H9 (cell line): ENCODE measurements around the gene TRUB1. TPM values are rescaled to one million over a fixed set of nuclear protein-coding genes. Genes with fewer than 3 reads are reported as not detected.

Experiments used
- DNase-seq: peaks from one replicate; pipeline ENCODE4 v3.0.0-alpha.2; 2017
- H2AFZ ChIP-seq: one replicate; pipeline ENCODE4 v1.6.1; 2013; ENCODE audit warnings: mild to moderate bottlenecking, low read length, control low read depth, moderate library complexity
- H2AK5ac ChIP-seq: 2 replicates; pipeline ENCODE4 v1.6.1; 2013; ENCODE audit warnings: low read length, control low read depth, mixed read lengths; ENCODE audit not compliant: insufficient read length
- H2BK120ac ChIP-seq: one replicate; pipeline ENCODE4 v1.6.1; 2013; ENCODE audit warnings: low read depth, mild to moderate bottlenecking, low read length, control low read depth, inconsistent platforms; ENCODE audit not compliant: poor library complexity, severe bottlenecking
- H2BK12ac ChIP-seq: 2 replicates; pipeline ENCODE4 v1.6.1; 2013; ENCODE audit warnings: low read length, control low read depth, mixed read lengths, low read depth; ENCODE audit not compliant: insufficient read length
- H2BK15ac ChIP-seq: 2 replicates; pipeline ENCODE4 v1.6.1; 2013; ENCODE audit warnings: low read depth, low read length, control low read depth
- H2BK20ac ChIP-seq: one replicate; pipeline ENCODE4 v1.6.1; 2013; ENCODE audit warnings: low read depth, mild to moderate bottlenecking, low read length, control low read depth, inconsistent platforms; ENCODE audit not compliant: poor library complexity, severe bottlenecking
- H2BK5ac ChIP-seq: 2 replicates; pipeline ENCODE4 v1.6.1; 2013; ENCODE audit warnings: low read length, control low read depth, mixed read lengths; ENCODE audit not compliant: insufficient read length
- H3K14ac ChIP-seq: 2 replicates; pipeline ENCODE4 v1.6.1; 2013; ENCODE audit warnings: low read length, control low read depth; ENCODE audit not compliant: insufficient read depth
- H3K18ac ChIP-seq: 2 replicates; pipeline ENCODE4 v1.6.1; 2013; ENCODE audit warnings: low read depth, mild to moderate bottlenecking, mixed read lengths, low read length, control low read depth; ENCODE audit not compliant: insufficient read length
- H3K23ac ChIP-seq: 2 replicates; pipeline ENCODE4 v1.6.1; 2013; ENCODE audit warnings: low read length, control low read depth, mixed read lengths, low read depth; ENCODE audit not compliant: insufficient read length
- H3K23me2 ChIP-seq: 2 replicates; pipeline ENCODE4 v1.6.1; 2013; ENCODE audit warnings: low read depth, mild to moderate bottlenecking, mixed read lengths, low read length, control low read depth; ENCODE audit not compliant: insufficient read length, poor library complexity, severe bottlenecking
- H3K27ac ChIP-seq: 2 replicates; pipeline ENCODE4 v1.5.1; 2013; ENCODE audit warnings: low read length, control low read depth, mixed read lengths, low read depth; ENCODE audit not compliant: insufficient read length
- H3K27me3 ChIP-seq: 2 replicates; pipeline ENCODE4 v1.6.1; 2013; ENCODE audit warnings: low read length, control low read depth, inconsistent platforms; ENCODE audit not compliant: insufficient read depth
- H3K4ac ChIP-seq: 2 replicates; pipeline ENCODE4 v1.6.1; 2013; ENCODE audit warnings: low read depth, mild to moderate bottlenecking, control low read depth, inconsistent platforms, low read length, moderate library complexity
- H3K4me1 ChIP-seq: 2 replicates; pipeline ENCODE4 v1.6.1; 2013; ENCODE audit warnings: low read length, control low read depth, inconsistent platforms; ENCODE audit not compliant: insufficient read depth
- H3K4me2 ChIP-seq: 2 replicates; pipeline ENCODE4 v1.6.1; 2013; ENCODE audit warnings: low read length, control low read depth, mixed read lengths; ENCODE audit not compliant: insufficient read length, insufficient read depth
- H3K56ac ChIP-seq: 2 replicates; pipeline ENCODE4 v1.6.1; 2013; ENCODE audit warnings: low read depth, mild to moderate bottlenecking, mixed read lengths, low read length, control low read depth; ENCODE audit not compliant: insufficient read length
- H3K79me1 ChIP-seq: 2 replicates; pipeline ENCODE4 v1.6.1; 2013; ENCODE audit warnings: low read depth, mild to moderate bottlenecking, moderate library complexity, low read length, control low read depth, inconsistent platforms; ENCODE audit not compliant: insufficient read depth, poor library complexity, severe bottlenecking
- H3K79me2 ChIP-seq: 2 replicates; pipeline ENCODE4 v1.6.1; 2013; ENCODE audit warnings: low read length, control low read depth, inconsistent platforms; ENCODE audit not compliant: insufficient read depth
- H3K9ac ChIP-seq: 2 replicates; pipeline ENCODE4 v1.6.1; 2013; ENCODE audit warnings: low read length, control low read depth, mixed read lengths; ENCODE audit not compliant: insufficient read length; ENCODE audit errors: extremely low read depth
- H3K9me3 ChIP-seq: one replicate; pipeline ENCODE4 v1.6.1; 2013; ENCODE audit warnings: low read depth, low read length, inconsistent platforms; ENCODE audit not compliant: control insufficient read depth
- H3T11ph ChIP-seq: one replicate; pipeline ENCODE4 v1.6.1; 2013; ENCODE audit warnings: mild to moderate bottlenecking, low read length, control low read depth, inconsistent platforms
- H4K20me1 ChIP-seq: one replicate; pipeline ENCODE4 v1.6.1; 2013; ENCODE audit not compliant: control insufficient read depth, insufficient read length, insufficient read depth
- H4K5ac ChIP-seq: 2 replicates; pipeline ENCODE4 v1.6.1; 2013; ENCODE audit warnings: low read depth, mild to moderate bottlenecking, mixed read lengths, low read length, control low read depth; ENCODE audit not compliant: insufficient read length
- H4K8ac ChIP-seq: replicated peaks from 2 replicates; pipeline ENCODE4 v1.6.1; 2013; ENCODE audit warnings: low read length, control low read depth, mixed read lengths, low read depth; ENCODE audit not compliant: insufficient read length
- H4K91ac ChIP-seq: 2 replicates; pipeline ENCODE4 v1.6.1; 2013; ENCODE audit warnings: low read depth, mild to moderate bottlenecking, moderate library complexity, mixed read lengths, low read length, control low read depth; ENCODE audit not compliant: insufficient read length
- H3K27ac Mint-ChIP-seq, 3 experiments: 2 replicates in 2 of 3; 3 replicates in 1 of 3; pipeline ENCODE4 v1.8.0; 2020 to 2021; ENCODE audit warnings: mixed read lengths in 3 of 3, mild to moderate bottlenecking in 1 of 3, moderate library complexity in 1 of 3
- H3K27me3 Mint-ChIP-seq: 2 replicates; pipeline ENCODE4 v1.8.0; 2021; ENCODE audit warnings: low read depth, mild to moderate bottlenecking, moderate library complexity, mixed read lengths
- H3K36me3 Mint-ChIP-seq, 3 experiments: 2 replicates in 2 of 3; 3 replicates in 1 of 3; pipeline ENCODE4 v1.8.0; 2020 to 2021; ENCODE audit warnings: low read depth in 3 of 3, mixed read lengths in 3 of 3; ENCODE audit not compliant: insufficient read depth in 1 of 3
- H3K4me1 Mint-ChIP-seq, 2 experiments: 2 replicates each; pipeline ENCODE4 v1.8.0; 2020; ENCODE audit warnings: mixed read lengths in 2 of 2
- H3K4me3 Mint-ChIP-seq, 2 experiments: 2 replicates in 1 of 2; 3 replicates in 1 of 2; pipeline ENCODE4 v1.8.0; 2020 to 2021; ENCODE audit warnings: mild to moderate bottlenecking in 2 of 2, mixed read lengths in 2 of 2, moderate library complexity in 1 of 2
- H3K9me3 Mint-ChIP-seq, 2 experiments: 2 replicates in 1 of 2; 3 replicates in 1 of 2; pipeline ENCODE4 v1.8.0; 2020; ENCODE audit warnings: mild to moderate bottlenecking in 2 of 2, mixed read lengths in 2 of 2, moderate library complexity in 1 of 2
- CTCF ChIP-seq: fragments of 200-600 bp; sonication (generic); conservative IDR thresholded peaks from 3 replicates; pipeline ENCODE4 v1.8.0; 2021; ENCODE audit warnings: antibody characterized with exemption, mild to moderate bottlenecking
- WGBS: extraction: QIAGEN DNeasy Blood & Tissue Kit; methylation state at CpG from one replicate; pipeline ENCODE4 v1.1.7; 2013; ENCODE audit warnings: missing lambda C conversion rate, low lambda C conversion rate, mixed read lengths; ENCODE audit not compliant: insufficient read length; ENCODE audit errors: extremely low coverage; 5-methylcytosine and 5-hydroxymethylcytosine counted together
- total RNA-seq: library from RNA; stranded (reverse); gene quantifications from 2 replicates; pipeline ENCODE4 v1.2.1, GENCODE V29; 2021

The TRUB1 gene
- total RNA-seq, 1 experiment from 2014 or later, result 20.6 TPM

- Histone ChIP-seq H3K4ac (no peak overlapping the region), H2BK20ac (no peak overlapping the region), H3K4me2 (no peak overlapping the region), H3K9me3 (no peaks in the 10 kb centered on the region), H3K23me2 (no peaks in the 10 kb centered on the region), H3K27me3 (no peaks in the 10 kb centered on the region), H3K79me2 (no peaks in the 10 kb centered on the region), H3K79me1 (no peaks in the 10 kb centered on the region), H4K20me1 (no peaks in the 10 kb centered on the region), H2BK120ac (no peak overlapping the region), H4K91ac (no peak overlapping the region), H2AFZ (no peak overlapping the region), H3K9ac (no peak overlapping the region), H2BK15ac (no peak overlapping the region), H3K18ac (no peak overlapping the region), H4K8ac (no peak overlapping the region), H4K5ac (no peak overlapping the region), H2BK5ac (no peak overlapping the region), H3K4me1 (no peaks in the 10 kb centered on the region; the same call in 1 of the 2 replicates), H3K56ac (no peak overlapping the region), H2AK5ac (no peak overlapping the region), H3K23ac (no peak overlapping the region), H2BK12ac (no peak overlapping the region), H3T11ph (no peak overlapping the region), H3K14ac (no peak overlapping the region), H3K27ac (no peak overlapping the region)
- WGBS, result no CpG with 5 or more reads among the region's 2 CpGs
- no peak for TF ChIP-seq CTCF
- no peak overlapping the region for H3K4me3 Mint-ChIP-seq
- no peak for DNase-seq
- no peaks in the 10 kb centered on the region for H3K9me3 Mint-ChIP-seq
- no peaks in the 10 kb centered on the region for H3K36me3 Mint-ChIP-seq
- no peaks in the 10 kb centered on the region for H3K27me3 Mint-ChIP-seq
- H3K4me1 Mint-ChIP-seq, result peaks cover 17 to 19% of the 10 kb centered on the region in 2 experiments
- H3K27ac Mint-ChIP-seq, result no peak overlapping the region
Observed at GRCh38 chr10:114899982-114900381, 38.0 kb upstream of the TRUB1 start.
